ENCODE results near the gene MKRN2OS. TPM values are rescaled to one million over a fixed set of nuclear protein-coding genes. Genes with fewer than 3 reads are reported as not detected.

The MKRN2OS gene
- 1 to 10 TPM; 6.0 to 9.0 TPM for polyA plus RNA-seq

- H3K4me1 ChIP-seq (ENCODE audit: control insufficient read depth in 2 of 2, insufficient read depth in 2 of 2, low read length in 1 of 2), result peaks cover 0 to 2% of the 10 kb centered on the region in 2 donors
- H3K27ac ChIP-seq (ENCODE audit: low read depth in 2 of 2, low read length in 1 of 2), result peak within 1 kb of the TSS; percentile 55 to 85
- no peaks in the 10 kb centered on the region for H3K27me3 ChIP-seq (ENCODE audit: control insufficient read depth in 1 of 2, insufficient read depth in 2 of 2, low read length in 2 of 2)
- H3K9me3 ChIP-seq (ENCODE audit: control insufficient read depth in 2 of 2, insufficient read depth in 1 of 2, low read depth in 1 of 2, low read length in 1 of 2), result no peaks in the 10 kb centered on the region
- no peaks in the 10 kb centered on the region for H3K36me3 ChIP-seq (ENCODE audit: control insufficient read depth in 2 of 2, insufficient read depth in 2 of 2, low read length in 1 of 2)
- peak within 1 kb of the TSS; percentile 16 to 57 for H3K4me3 ChIP-seq (ENCODE audit: low read depth in 1 of 2, low read length in 2 of 2)
- 34 to 50% methylated on average over 4 of the region's 4 CpGs for WGBS, 2 donors
Observed at GRCh38 chr3:12545473-12545791, at the start of gene MKRN2OS. Gene MKRN2OS (minus strand): TSS chr3:12545499. CDS start chr3:12545464, 35 bp downstream.

GRCh38 chr3:12593473-12593872 lies 48.2 kb upstream of the MKRN2OS start:
- H3K36me3 ChIP-seq (ENCODE audit: control insufficient read depth in 2 of 2, insufficient read depth in 2 of 2, low read length in 1 of 2), result peaks cover 17 to 33% of the 10 kb centered on the region in 2 donors
- no peak overlapping the region for H3K27ac ChIP-seq (ENCODE audit: low read depth in 2 of 2, low read length in 1 of 2)
- 89 to 94% methylated on average over 3 of the region's 3 CpGs for WGBS, 2 donors
- H3K27me3 ChIP-seq (ENCODE audit: control insufficient read depth in 1 of 2, insufficient read depth in 2 of 2, low read length in 2 of 2), result no peaks in the 10 kb centered on the region
- no peaks in the 10 kb centered on the region for H3K4me1 ChIP-seq (ENCODE audit: control insufficient read depth in 2 of 2, insufficient read depth in 2 of 2, low read length in 1 of 2)
- H3K4me3 ChIP-seq (ENCODE audit: low read depth in 1 of 2, low read length in 2 of 2), result no peak overlapping the region
- no peaks in the 10 kb centered on the region for H3K9me3 ChIP-seq (ENCODE audit: control insufficient read depth in 2 of 2, insufficient read depth in 1 of 2, low read depth in 1 of 2, low read length in 1 of 2)

GRCh38 chr3:12591997-12592715 lies 46.9 kb upstream of the MKRN2OS start:
- WGBS, 2 donors, result 80 to 88% methylated on average over 4 of the region's 4 CpGs
- no peak overlapping the region for H3K4me3 ChIP-seq (ENCODE audit: low read depth in 1 of 2, low read length in 2 of 2)

GRCh38 chr3:12591456-12591855 lies 46.2 kb upstream of the MKRN2OS start:
- no peak overlapping the region for H3K27ac ChIP-seq (ENCODE audit: low read depth in 2 of 2, low read length in 1 of 2)
- WGBS, 2 donors, result 95 to 98% methylated on average over 6 of the region's 6 CpGs
- peaks cover 0 to 3% of the 10 kb centered on the region in 2 donors for H3K4me1 ChIP-seq (ENCODE audit: control insufficient read depth in 2 of 2, insufficient read depth in 2 of 2, low read length in 1 of 2)
- H3K27me3 ChIP-seq (ENCODE audit: control insufficient read depth in 1 of 2, insufficient read depth in 2 of 2, low read length in 2 of 2), result no peaks in the 10 kb centered on the region
- H3K36me3 ChIP-seq (ENCODE audit: control insufficient read depth in 2 of 2, insufficient read depth in 2 of 2, low read length in 1 of 2), result peaks cover 23 to 31% of the 10 kb centered on the region in 2 donors
- no peak overlapping the region for H3K4me3 ChIP-seq (ENCODE audit: low read depth in 1 of 2, low read length in 2 of 2)
- H3K9me3 ChIP-seq (ENCODE audit: control insufficient read depth in 2 of 2, insufficient read depth in 1 of 2, low read depth in 1 of 2, low read length in 1 of 2), result no peaks in the 10 kb centered on the region

More at GRCh38 chr3:12591997-12592715, 46.9 kb upstream of the MKRN2OS start:
- Histone ChIP-seq H3K27me3 (ENCODE audit: control insufficient read depth in 1 of 2, insufficient read depth in 2 of 2, low read length in 2 of 2) (no peaks in the 10 kb centered on the region), H3K4me1 (ENCODE audit: control insufficient read depth in 2 of 2, insufficient read depth in 2 of 2, low read length in 1 of 2) (peaks cover 0 to 3% of the 10 kb centered on the region in 2 donors), H3K9me3 (ENCODE audit: control insufficient read depth in 2 of 2, insufficient read depth in 1 of 2, low read depth in 1 of 2, low read length in 1 of 2) (no peaks in the 10 kb centered on the region), H3K36me3 (ENCODE audit: control insufficient read depth in 2 of 2, insufficient read depth in 2 of 2, low read length in 1 of 2) (peaks cover 23 to 31% of the 10 kb centered on the region in 2 donors), H3K27ac (ENCODE audit: low read depth in 2 of 2, low read length in 1 of 2) (no peak overlapping the region)

- peaks cover 24 to 34% of the 10 kb centered on the region in 2 donors for H3K36me3 ChIP-seq (ENCODE audit: control insufficient read depth in 2 of 2, insufficient read depth in 2 of 2, low read length in 1 of 2)
- H3K9me3 ChIP-seq (ENCODE audit: control insufficient read depth in 2 of 2, insufficient read depth in 1 of 2, low read depth in 1 of 2, low read length in 1 of 2), result no peaks in the 10 kb centered on the region
- H3K4me1 ChIP-seq (ENCODE audit: control insufficient read depth in 2 of 2, insufficient read depth in 2 of 2, low read length in 1 of 2), result peaks cover 0 to 3% of the 10 kb centered on the region in 2 donors
- no peak overlapping the region for H3K4me3 ChIP-seq (ENCODE audit: low read depth in 1 of 2, low read length in 2 of 2)
- no peaks in the 10 kb centered on the region for H3K27me3 ChIP-seq (ENCODE audit: control insufficient read depth in 1 of 2, insufficient read depth in 2 of 2, low read length in 2 of 2)
- 79% methylated on average over 1 of the region's 4 CpGs; no CpG with 5 or more reads in 1 of the 2 donors for WGBS, 2 donors
- H3K27ac ChIP-seq (ENCODE audit: low read depth in 2 of 2, low read length in 1 of 2), result no peak overlapping the region
Observed at GRCh38 chr3:12590096-12590495, 44.8 kb upstream of the MKRN2OS start.

- 80 to 87% methylated on average over 7 of the region's 7 CpGs for WGBS, 2 donors
- no peaks in the 10 kb centered on the region for H3K27me3 ChIP-seq (ENCODE audit: control insufficient read depth in 1 of 2, insufficient read depth in 2 of 2, low read length in 2 of 2)
- peaks cover 34 to 40% of the 10 kb centered on the region in 2 donors for H3K36me3 ChIP-seq (ENCODE audit: control insufficient read depth in 2 of 2, insufficient read depth in 2 of 2, low read length in 1 of 2)
- H3K4me1 ChIP-seq (ENCODE audit: control insufficient read depth in 2 of 2, insufficient read depth in 2 of 2, low read length in 1 of 2), result peaks cover 0 to 3% of the 10 kb centered on the region in 2 donors
- H3K27ac ChIP-seq (ENCODE audit: low read depth in 2 of 2, low read length in 1 of 2), result no peak overlapping the region
- H3K9me3 ChIP-seq (ENCODE audit: control insufficient read depth in 2 of 2, insufficient read depth in 1 of 2, low read depth in 1 of 2, low read length in 1 of 2), result no peaks in the 10 kb centered on the region
- no peak overlapping the region for H3K4me3 ChIP-seq (ENCODE audit: low read depth in 1 of 2, low read length in 2 of 2)
Observed at GRCh38 chr3:12588039-12589009, 43.0 kb upstream of the MKRN2OS start.

GRCh38 chr3:12586403-12586802 lies 41.1 kb upstream of the MKRN2OS start:
- 84 to 86% methylated on average over 3 of the region's 3 CpGs for WGBS, 2 donors
- no peak overlapping the region for H3K27ac ChIP-seq (ENCODE audit: low read depth in 2 of 2, low read length in 1 of 2)
- H3K27me3 ChIP-seq (ENCODE audit: control insufficient read depth in 1 of 2, insufficient read depth in 2 of 2, low read length in 2 of 2), result no peaks in the 10 kb centered on the region
- H3K9me3 ChIP-seq (ENCODE audit: control insufficient read depth in 2 of 2, insufficient read depth in 1 of 2, low read depth in 1 of 2, low read length in 1 of 2), result no peaks in the 10 kb centered on the region
- peaks cover 36 to 46% of the 10 kb centered on the region in 2 donors for H3K36me3 ChIP-seq (ENCODE audit: control insufficient read depth in 2 of 2, insufficient read depth in 2 of 2, low read length in 1 of 2)
- H3K4me1 ChIP-seq (ENCODE audit: control insufficient read depth in 2 of 2, insufficient read depth in 2 of 2, low read length in 1 of 2), result peaks cover 0 to 3% of the 10 kb centered on the region in 2 donors
- no peak overlapping the region for H3K4me3 ChIP-seq (ENCODE audit: low read depth in 1 of 2, low read length in 2 of 2)

GRCh38 chr3:12585970-12586369 lies 40.7 kb upstream of the MKRN2OS start:
- no peaks in the 10 kb centered on the region for H3K9me3 ChIP-seq (ENCODE audit: control insufficient read depth in 2 of 2, insufficient read depth in 1 of 2, low read depth in 1 of 2, low read length in 1 of 2)
- no peak overlapping the region for H3K27ac ChIP-seq (ENCODE audit: low read depth in 2 of 2, low read length in 1 of 2)
- peaks cover 0 to 3% of the 10 kb centered on the region in 2 donors for H3K4me1 ChIP-seq (ENCODE audit: control insufficient read depth in 2 of 2, insufficient read depth in 2 of 2, low read length in 1 of 2)
- whole genome bisulfite sequencing, 2 donors, result 72 to 75% methylated on average over 5 of the region's 5 CpGs
- no peak overlapping the region for H3K4me3 ChIP-seq (ENCODE audit: low read depth in 1 of 2, low read length in 2 of 2)
- H3K36me3 ChIP-seq (ENCODE audit: control insufficient read depth in 2 of 2, insufficient read depth in 2 of 2, low read length in 1 of 2), result peaks cover 32 to 48% of the 10 kb centered on the region in 2 donors
- no peaks in the 10 kb centered on the region for H3K27me3 ChIP-seq (ENCODE audit: control insufficient read depth in 1 of 2, insufficient read depth in 2 of 2, low read length in 2 of 2)

- Histone ChIP-seq H3K4me1 (ENCODE audit: control insufficient read depth in 2 of 2, insufficient read depth in 2 of 2, low read length in 1 of 2) (peaks cover 0 to 3% of the 10 kb centered on the region in 2 donors), H3K27ac (ENCODE audit: low read depth in 2 of 2, low read length in 1 of 2) (no peak overlapping the region), H3K36me3 (ENCODE audit: control insufficient read depth in 2 of 2, insufficient read depth in 2 of 2, low read length in 1 of 2) (peaks cover 26 to 42% of the 10 kb centered on the region in 2 donors), H3K4me3 (ENCODE audit: low read depth in 1 of 2, low read length in 2 of 2) (no peak overlapping the region), H3K9me3 (ENCODE audit: control insufficient read depth in 2 of 2, insufficient read depth in 1 of 2, low read depth in 1 of 2, low read length in 1 of 2) (no peaks in the 10 kb centered on the region), H3K27me3 (ENCODE audit: control insufficient read depth in 1 of 2, insufficient read depth in 2 of 2, low read length in 2 of 2) (no peaks in the 10 kb centered on the region)
- 77 to 90% methylated on average over 3 of the region's 3 CpGs for WGBS, 2 donors
Observed at GRCh38 chr3:12585181-12585580, 39.9 kb upstream of the MKRN2OS start.
